ENCODE measurements around the gene FAM168B.

Gene FAM168B

GRCh38 chr2:131049150-131049718 is 44.0 kb downstream of the FAM168B start:
- TF ChIP-seq GATA3 (IDR thresholded peaks at IDR 0.05; ENCODE audit: low read depth, low read length) (no peak), GATA2 (IDR thresholded peaks at IDR 0.05; ENCODE audit: low read depth, low read length) (no peak)

GRCh38 chr2:131048641-131049040 is 44.6 kb downstream of the FAM168B start:
- no peak for TF ChIP-seq GATA3 (IDR thresholded peaks at IDR 0.05; ENCODE audit: low read depth, low read length)
- no peak for TF ChIP-seq GATA2 (IDR thresholded peaks at IDR 0.05; ENCODE audit: low read depth, low read length)

DNA sequence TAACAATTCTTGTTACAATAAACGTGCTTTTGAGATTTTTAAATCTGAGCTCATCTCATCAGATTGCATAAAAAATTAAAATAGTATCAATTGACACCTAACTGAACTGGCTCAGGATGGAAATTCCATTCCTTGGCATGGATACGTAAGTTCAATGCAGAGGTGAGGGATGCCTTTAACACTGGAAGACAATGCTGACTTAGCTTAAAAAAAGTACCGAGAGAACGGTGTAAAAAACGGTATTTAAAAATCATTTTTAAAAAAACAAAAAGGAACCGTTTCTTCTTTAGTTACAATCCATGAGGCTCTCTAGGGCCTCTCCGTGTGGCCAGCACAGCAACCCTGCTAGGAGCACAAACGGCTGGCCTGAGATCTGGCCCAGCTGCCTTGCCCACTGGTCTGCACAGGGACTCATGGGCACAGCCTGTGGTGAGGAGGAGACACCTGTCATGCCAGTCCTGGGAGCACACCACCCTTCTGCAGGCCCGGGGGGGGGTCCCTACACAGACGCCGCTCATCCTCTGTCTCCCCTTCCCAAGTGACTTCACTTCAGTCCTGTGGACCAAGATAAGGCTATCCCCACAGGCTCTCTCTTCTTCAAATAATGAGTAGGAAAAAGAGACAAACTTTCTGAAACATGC is 45.2 kb downstream of the FAM168B start:
- TF ChIP-seq GATA3 (IDR thresholded peaks at IDR 0.05; ENCODE audit: low read depth, low read length) (no peak), GATA2 (IDR thresholded peaks at IDR 0.05; ENCODE audit: low read depth, low read length) (no peak)

DNA sequence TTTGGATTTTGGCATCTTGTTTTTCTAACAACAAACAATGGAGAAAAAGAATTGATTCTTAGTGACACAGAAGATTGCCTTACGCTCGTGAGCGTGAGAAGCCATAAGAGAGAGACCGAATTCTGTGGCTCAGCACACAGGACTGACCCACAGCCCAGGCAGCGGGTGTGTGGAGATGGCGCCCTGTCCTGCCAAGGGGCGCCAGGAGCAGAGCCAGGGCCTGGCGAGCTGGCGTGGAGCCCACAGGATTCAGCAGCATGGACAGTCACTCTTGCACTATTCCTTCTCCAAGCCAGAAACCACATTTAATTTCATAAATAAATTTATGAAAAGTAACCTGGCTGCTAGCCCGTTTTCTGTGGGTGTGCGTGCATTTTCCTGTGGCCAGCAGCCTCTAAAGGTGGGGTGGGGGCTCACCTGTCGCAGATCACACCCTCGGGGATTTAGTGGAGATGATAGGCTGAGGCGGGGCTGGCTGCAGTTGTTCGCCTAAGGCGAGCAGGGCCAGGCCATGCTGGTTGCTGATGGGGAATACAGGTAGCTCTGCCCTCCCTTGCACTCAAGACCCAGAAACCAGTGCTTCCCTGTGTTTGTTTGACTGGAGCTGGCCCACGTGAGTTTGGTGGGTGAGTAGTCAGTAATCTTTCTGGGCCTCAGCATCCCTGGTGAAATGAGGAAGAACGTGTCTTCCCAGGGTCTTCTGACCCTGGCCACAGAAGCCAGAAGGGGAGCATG is 46.2 kb downstream of the FAM168B start:
- TF ChIP-seq GATA3 (IDR thresholded peaks at IDR 0.05; ENCODE audit: low read depth, low read length): no peak
- TF ChIP-seq GATA2 (IDR thresholded peaks at IDR 0.05; ENCODE audit: low read depth, low read length): no peak

GRCh38 chr2:131046028-131046917 is 47.0 kb downstream of the FAM168B start:
- no peak for TF ChIP-seq GATA2 (IDR thresholded peaks at IDR 0.05; ENCODE audit: low read depth, low read length)
- no peak for TF ChIP-seq GATA3 (IDR thresholded peaks at IDR 0.05; ENCODE audit: low read depth, low read length)

GRCh38 chr2:131045286-131046027 is 47.8 kb downstream of the FAM168B start:
- TF ChIP-seq GATA3 (IDR thresholded peaks at IDR 0.05; ENCODE audit: low read depth, low read length): no peak
- TF ChIP-seq GATA2 (IDR thresholded peaks at IDR 0.05; ENCODE audit: low read depth, low read length): no peak

GRCh38 chr2:131044757-131045150 is 48.5 kb downstream of the FAM168B start:
- TF ChIP-seq GATA2 (IDR thresholded peaks at IDR 0.05; ENCODE audit: low read depth, low read length) (no peak), GATA3 (IDR thresholded peaks at IDR 0.05; ENCODE audit: low read depth, low read length) (no peak)

GRCh38 chr2:131044075-131044756 is 49.0 kb downstream of the FAM168B start:
- no peak for TF ChIP-seq GATA2 (IDR thresholded peaks at IDR 0.05; ENCODE audit: low read depth, low read length)

DNA sequence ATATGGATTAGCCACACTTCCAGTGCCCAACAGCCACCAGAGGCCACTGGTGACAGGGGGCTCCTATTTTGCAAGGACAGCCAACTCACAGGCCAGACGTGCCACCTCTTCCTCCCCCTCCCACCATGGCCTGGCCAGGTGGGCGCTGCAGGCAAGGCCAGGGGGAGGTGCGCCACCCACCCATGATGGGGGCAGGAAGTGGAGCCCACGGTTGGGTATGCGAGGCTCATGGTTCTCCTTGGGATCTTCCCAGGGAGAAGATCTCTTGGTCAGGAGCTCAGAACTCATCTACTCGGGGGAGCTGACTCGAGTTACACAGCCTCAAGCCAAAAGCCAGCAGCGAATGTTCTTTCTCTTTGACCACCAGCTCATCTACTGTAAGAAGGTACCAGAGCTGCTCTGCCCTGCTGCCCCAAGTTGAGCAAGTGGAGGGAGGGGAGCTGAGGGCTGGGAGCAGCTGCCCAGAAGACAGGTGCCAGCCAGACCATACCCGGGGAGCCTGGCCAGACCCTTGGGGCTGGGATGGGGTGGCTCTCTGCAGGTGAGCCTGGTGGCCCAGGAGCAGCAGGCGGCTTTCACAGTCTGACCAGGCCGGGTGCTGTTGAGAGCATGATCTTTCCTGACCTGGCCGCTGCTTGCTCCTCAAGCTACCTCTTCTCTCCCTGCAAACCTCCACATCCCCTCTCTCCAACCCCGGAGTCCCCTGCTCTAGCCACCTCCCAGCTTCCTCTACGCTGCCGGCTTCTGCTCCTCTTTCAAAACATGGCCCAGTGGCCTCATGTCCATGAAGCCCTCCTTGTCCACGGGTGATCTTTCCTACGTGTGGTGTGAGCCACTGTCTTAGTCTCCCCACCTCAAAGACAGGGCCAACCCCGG is 49.8 kb downstream of the FAM168B start:
- TF ChIP-seq GATA3 (IDR thresholded peaks at IDR 0.05; ENCODE audit: low read depth, low read length): no peak

GRCh38 chr2:131042148-131042775 is 51.0 kb downstream of the FAM168B start:
- no peak for TF ChIP-seq GATA3 (IDR thresholded peaks at IDR 0.05; ENCODE audit: low read depth, low read length)
- TF ChIP-seq GATA2 (IDR thresholded peaks at IDR 0.05; ENCODE audit: low read depth, low read length): no peak

- TF ChIP-seq GATA2 (IDR thresholded peaks at IDR 0.05; ENCODE audit: low read depth, low read length) (no peak), GATA3 (IDR thresholded peaks at IDR 0.05; ENCODE audit: low read depth, low read length) (no peak)
Observed at GRCh38 chr2:131041402-131042147, 51.7 kb downstream of the FAM168B start.
